Mesodermal cell (in vitro differentiated cells): ENCODE measurements around the gene CCNJ.

ENCODE experiments used
- H3K27ac ChIP-seq: 2 replicates; pipeline ENCODE4 v1.7.0; 2013; ENCODE audit warnings: mild to moderate bottlenecking, low read depth, low read length, moderate library complexity; ENCODE audit not compliant: severe bottlenecking
- H3K36me3 ChIP-seq: 2 replicates; pipeline ENCODE4 v1.7.1; 2013; ENCODE audit warnings: mild to moderate bottlenecking, low read length, moderate library complexity; ENCODE audit not compliant: control insufficient read depth, insufficient read depth
- H3K4me1 ChIP-seq: one replicate; pipeline ENCODE4 v1.7.1; 2013; ENCODE audit warnings: mild to moderate bottlenecking, low read length; ENCODE audit not compliant: insufficient read depth, control insufficient read depth, poor library complexity, severe bottlenecking
- H3K4me3 ChIP-seq: 2 replicates; pipeline ENCODE4 v1.7.0; 2013; ENCODE audit warnings: low read length, control low read depth, mild to moderate bottlenecking; ENCODE audit not compliant: insufficient read depth, poor library complexity, severe bottlenecking; ENCODE audit errors: extremely low read depth
- H3K9me3 ChIP-seq: 2 replicates; pipeline ENCODE4 v1.7.1; 2013; ENCODE audit warnings: mild to moderate bottlenecking, low read length, moderate library complexity; ENCODE audit not compliant: control insufficient read depth
- WGBS, 2 experiments: methylation state at CpG; one replicate each; pipeline ENCODE4 v1.1.5; 2013; ENCODE audit warnings: missing lambda C conversion rate in 2 of 2; ENCODE audit not compliant: insufficient coverage in 2 of 2; 5-methylcytosine and 5-hydroxymethylcytosine counted together

CCNJ gene

DNA sequence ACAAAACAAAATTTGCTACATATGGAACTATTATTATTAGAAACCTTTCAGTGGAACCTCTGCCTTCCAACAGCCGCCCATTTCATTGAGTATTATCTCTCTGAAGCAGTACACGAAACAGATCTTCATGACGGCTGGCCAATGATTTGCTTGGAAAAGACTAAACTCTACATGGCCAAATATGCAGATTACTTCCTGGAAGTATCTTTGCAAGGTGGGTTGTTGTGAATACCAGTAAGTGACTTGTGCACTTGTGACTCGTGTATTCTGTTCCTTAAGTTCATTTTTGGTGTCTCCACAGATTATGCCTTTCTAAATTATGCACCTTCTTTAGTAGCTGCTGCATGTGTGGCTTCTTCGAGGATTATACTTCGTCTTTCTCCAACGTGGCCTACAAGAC lies 13.4 kb downstream of the CCNJ start:
- WGBS, 2 experiments, result 91 to 96% methylated on average over 4 to 6 of the region's 7 CpGs
- Histone ChIP-seq H3K4me1 (no peaks in the 10 kb centered on the region), H3K4me3 (no peak overlapping the region), H3K9me3 (no peaks in the 10 kb centered on the region), H3K27ac (no peak overlapping the region), H3K36me3 (peaks cover 77% of the 10 kb centered on the region)

- WGBS, 2 experiments, result 92 to 100% methylated on average over 1 to 3 of the region's 3 CpGs
- no peaks in the 10 kb centered on the region for H3K4me1 ChIP-seq
- H3K9me3 ChIP-seq, result no peaks in the 10 kb centered on the region
- H3K4me3 ChIP-seq, result no peak overlapping the region
- H3K27ac ChIP-seq, result no peak overlapping the region
- H3K36me3 ChIP-seq, result peaks cover 54% of the 10 kb centered on the region
Observed at GRCh38 chr10:96061232-96061631, 17.8 kb downstream of the CCNJ start.

DNA sequence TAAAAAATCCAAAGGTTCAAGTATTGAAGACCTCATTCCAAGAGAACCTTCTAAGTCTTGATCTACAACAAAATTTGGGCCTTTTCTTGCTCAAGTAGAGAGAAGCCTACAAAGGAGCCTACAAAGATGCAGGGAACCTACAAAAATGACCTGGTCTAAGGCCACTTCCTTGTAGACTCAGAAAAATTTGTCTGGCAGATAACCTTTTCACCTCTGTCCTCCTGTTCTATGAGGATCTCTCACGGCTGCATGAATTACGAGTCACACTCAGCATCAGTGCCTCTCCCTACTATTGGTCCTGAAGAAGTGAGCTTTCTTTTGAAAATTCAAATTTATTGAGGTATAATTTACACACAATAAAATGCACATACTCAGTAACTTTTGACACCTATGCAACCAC lies 29.3 kb downstream of the CCNJ start:
- H3K4me3 ChIP-seq, result no peak overlapping the region
- WGBS, 2 experiments, result no CpG with 5 or more reads among the region's 2 CpGs
- peaks cover 18% of the 10 kb centered on the region for H3K4me1 ChIP-seq
- H3K27ac ChIP-seq, result no peak overlapping the region
- no peaks in the 10 kb centered on the region for H3K36me3 ChIP-seq
- no peaks in the 10 kb centered on the region for H3K9me3 ChIP-seq

DNA sequence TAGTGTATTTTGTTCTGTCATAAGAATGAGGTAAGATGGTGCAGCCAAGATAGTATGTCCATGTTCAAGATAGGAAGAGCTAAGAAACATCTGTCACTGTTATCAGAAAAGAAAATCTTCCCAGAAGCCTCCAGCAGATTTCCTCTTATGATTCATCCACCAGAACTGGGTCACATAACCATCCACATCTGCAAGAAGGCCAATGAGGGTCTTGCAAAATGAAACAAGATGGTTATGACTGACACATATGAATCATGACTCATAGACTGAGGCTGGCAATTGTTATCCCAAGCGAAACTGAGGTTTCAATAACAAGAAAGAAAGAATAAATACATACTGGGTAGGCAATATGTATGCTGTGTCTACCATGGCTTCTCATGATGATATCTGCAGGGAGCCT lies 30.3 kb downstream of the CCNJ start:
- H3K27ac ChIP-seq, result no peak overlapping the region
- no peak overlapping the region for H3K4me3 ChIP-seq
- H3K4me1 ChIP-seq, result peaks cover 18% of the 10 kb centered on the region
- H3K9me3 ChIP-seq, result no peaks in the 10 kb centered on the region
- 71 to 100% methylated on average over 1 of the region's 1 CpG for WGBS, 2 experiments
- H3K36me3 ChIP-seq, result no peaks in the 10 kb centered on the region

GRCh38 chr10:96074776-96075175 lies 31.4 kb downstream of the CCNJ start:
- no CpG with 5 or more reads among the region's 3 CpGs for WGBS, 2 experiments
- peak overlapping the region; percentile 68 for H3K27ac ChIP-seq
- H3K9me3 ChIP-seq, result no peaks in the 10 kb centered on the region
- H3K4me1 ChIP-seq, result peaks cover 18% of the 10 kb centered on the region
- no peak overlapping the region for H3K4me3 ChIP-seq
- H3K36me3 ChIP-seq, result no peaks in the 10 kb centered on the region

DNA sequence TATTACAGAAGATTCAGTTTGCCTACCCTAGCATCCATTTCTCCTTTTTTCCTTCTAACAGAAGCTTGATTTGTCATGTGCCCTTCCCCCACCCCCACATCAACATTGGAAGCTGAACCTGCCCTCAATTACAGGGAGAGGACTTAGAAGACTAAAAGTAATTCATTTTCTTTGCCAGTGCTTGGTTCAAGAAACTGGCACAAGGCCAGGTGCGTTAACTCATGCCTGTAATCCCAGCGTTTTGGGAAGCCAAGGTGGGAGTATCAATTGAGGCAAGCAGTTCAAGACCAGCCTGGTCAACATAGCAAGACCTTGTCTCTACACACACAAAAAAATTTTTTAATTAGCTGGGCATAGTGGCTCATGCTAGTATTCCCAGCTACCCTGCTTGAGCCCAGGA lies 32.6 kb downstream of the CCNJ start:
- 67 to 89% methylated on average over 1 to 2 of the region's 2 CpGs for WGBS, 2 experiments
- Histone ChIP-seq H3K9me3 (no peaks in the 10 kb centered on the region), H3K4me1 (peaks cover 18% of the 10 kb centered on the region), H3K4me3 (no peak overlapping the region), H3K36me3 (no peaks in the 10 kb centered on the region), H3K27ac (no peak overlapping the region)

DNA sequence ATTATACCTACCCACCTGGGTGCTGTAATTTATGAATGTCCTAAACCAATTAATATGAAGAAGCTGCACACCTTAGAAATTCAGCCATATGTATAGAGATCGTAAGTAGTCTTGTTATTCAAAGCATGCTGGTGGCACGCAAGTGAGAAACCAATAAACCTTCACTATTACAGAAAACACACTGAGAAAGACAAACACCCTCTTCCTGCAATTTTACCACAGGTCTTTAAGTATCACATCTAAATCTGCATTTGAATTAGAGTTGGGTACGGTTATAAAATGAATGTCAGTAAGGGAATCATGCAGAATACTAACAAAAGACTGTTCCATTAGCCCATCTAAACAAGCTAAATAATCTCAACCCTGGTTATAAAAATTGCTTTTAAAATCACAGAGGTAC lies 33.8 kb downstream of the CCNJ start:
- no peaks in the 10 kb centered on the region for H3K9me3 ChIP-seq
- H3K27ac ChIP-seq, result no peak overlapping the region
- no peaks in the 10 kb centered on the region for H3K36me3 ChIP-seq
- peaks cover 18% of the 10 kb centered on the region for H3K4me1 ChIP-seq
- no CpG with 5 or more reads among the region's 3 CpGs for WGBS, 2 experiments
- H3K4me3 ChIP-seq, result no peak overlapping the region

GRCh38 chr10:96082153-96082552 lies 38.8 kb downstream of the CCNJ start:
- 90 to 100% methylated on average over 2 of the region's 2 CpGs for WGBS, 2 experiments
- Histone ChIP-seq H3K27ac (no peak overlapping the region), H3K36me3 (no peaks in the 10 kb centered on the region), H3K4me3 (no peak overlapping the region), H3K4me1 (no peaks in the 10 kb centered on the region), H3K9me3 (no peaks in the 10 kb centered on the region)

DNA sequence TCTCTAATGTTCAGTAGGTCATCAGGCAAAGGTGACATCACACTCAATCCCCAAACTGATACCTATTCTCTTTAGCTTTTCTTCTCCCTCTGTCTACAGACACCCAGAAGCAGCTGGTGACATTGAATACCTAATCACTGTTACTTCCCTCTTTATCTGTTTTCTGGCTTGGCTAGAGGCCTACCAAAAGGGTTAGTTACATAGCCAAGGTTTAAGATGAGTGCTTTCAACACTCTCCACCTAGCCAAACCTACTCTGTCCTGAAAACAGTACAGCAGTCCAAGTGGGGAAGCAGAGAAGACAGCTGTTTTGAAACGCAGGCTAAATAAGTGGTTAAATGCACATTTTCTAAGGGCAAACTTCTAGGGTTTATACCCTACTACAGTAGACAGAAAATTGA lies 39.4 kb downstream of the CCNJ start:
- WGBS, 2 experiments, result 80% methylated on average over 1 of the region's 1 CpG; no CpG with 5 or more reads in 1 of the 2 experiments
- H3K9me3 ChIP-seq, result no peaks in the 10 kb centered on the region
- no peaks in the 10 kb centered on the region for H3K36me3 ChIP-seq
- no peaks in the 10 kb centered on the region for H3K4me1 ChIP-seq
- no peak overlapping the region for H3K4me3 ChIP-seq
- no peak overlapping the region for H3K27ac ChIP-seq

GRCh38 chr10:96089116-96089515 lies 45.7 kb downstream of the CCNJ start:
- H3K4me3 ChIP-seq, result no peak overlapping the region
- H3K4me1 ChIP-seq, result no peaks in the 10 kb centered on the region
- H3K9me3 ChIP-seq, result no peaks in the 10 kb centered on the region
- no CpG with 5 or more reads among the region's 2 CpGs for WGBS, 2 experiments
- H3K27ac ChIP-seq, result no peak overlapping the region
- no peaks in the 10 kb centered on the region for H3K36me3 ChIP-seq

DNA sequence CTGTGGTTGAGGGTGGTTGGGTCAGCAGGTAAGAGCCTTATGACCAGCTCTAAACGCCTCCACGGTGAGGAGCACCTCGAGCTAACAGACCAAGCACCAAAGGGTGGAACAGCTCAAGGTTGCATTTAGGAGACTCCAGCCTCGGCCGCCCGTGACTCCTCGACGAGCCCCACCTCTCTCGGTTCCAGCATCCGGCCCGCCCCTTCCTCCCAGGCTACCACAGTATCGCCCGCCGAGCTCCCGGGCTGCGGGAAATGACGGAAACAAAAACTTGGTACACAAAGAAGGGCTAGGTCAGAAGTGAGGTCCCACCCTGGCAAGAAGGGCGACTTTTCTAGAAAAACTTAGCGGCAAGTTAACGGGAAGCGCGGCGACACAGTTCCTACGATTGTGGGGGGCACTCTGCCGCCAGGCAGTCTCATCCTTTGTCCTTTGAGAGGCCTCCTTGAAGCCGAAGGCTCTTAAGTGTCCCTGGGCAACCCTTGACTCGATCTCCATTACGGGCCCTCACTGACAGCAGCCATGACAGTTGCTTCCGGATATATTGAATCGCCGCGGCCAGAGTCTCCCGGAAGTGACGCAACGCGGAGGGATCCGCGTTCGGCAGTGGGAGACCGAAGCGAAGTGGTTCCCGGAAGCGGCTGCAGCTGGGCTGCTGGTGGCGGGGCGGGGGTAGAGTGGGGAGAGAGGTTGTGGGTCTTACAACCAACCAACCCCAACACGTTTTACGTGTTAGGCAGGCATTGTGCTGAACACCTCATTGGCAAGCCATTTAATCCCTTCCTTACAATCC lies 46.5 kb downstream of the CCNJ start:
- H3K4me1 ChIP-seq, result no peaks in the 10 kb centered on the region
- H3K27ac ChIP-seq, result no peak overlapping the region
- no peaks in the 10 kb centered on the region for H3K36me3 ChIP-seq
- no peak overlapping the region for H3K4me3 ChIP-seq
- WGBS, 2 experiments, result 93 to 95% methylated on average over 27 to 32 of the region's 47 CpGs
- H3K9me3 ChIP-seq, result no peaks in the 10 kb centered on the region
